ENCODE measurements around the gene LCN15. TPM values are rescaled to one million over a fixed set of nuclear protein-coding genes. Genes with fewer than 3 reads are reported as not detected.

LCN15 gene
- total RNA-seq, 4 donors from 2014 or later: not detected

DNA sequence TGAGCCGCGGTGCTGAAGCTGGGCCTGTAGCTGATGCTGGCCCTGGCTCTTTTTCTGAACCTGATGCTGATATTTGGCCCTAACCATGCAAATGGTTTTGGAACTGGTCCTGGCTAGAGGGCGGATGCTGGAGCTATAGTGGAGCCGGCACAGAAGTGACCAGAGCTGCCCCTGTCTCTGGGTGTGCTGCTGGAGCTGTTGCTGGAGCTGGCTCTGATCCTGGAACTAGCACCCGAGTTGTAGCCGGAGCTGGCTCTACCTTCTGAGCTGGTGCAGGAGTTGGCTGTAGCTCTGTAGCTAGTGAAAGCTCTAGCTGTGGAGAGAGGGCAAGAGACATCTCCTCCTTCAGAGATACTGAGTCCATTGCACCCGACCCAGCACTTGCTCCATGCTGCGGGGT lies 34.4 kb downstream of the LCN15 start:
- TF ChIP-seq, protein P1, sequence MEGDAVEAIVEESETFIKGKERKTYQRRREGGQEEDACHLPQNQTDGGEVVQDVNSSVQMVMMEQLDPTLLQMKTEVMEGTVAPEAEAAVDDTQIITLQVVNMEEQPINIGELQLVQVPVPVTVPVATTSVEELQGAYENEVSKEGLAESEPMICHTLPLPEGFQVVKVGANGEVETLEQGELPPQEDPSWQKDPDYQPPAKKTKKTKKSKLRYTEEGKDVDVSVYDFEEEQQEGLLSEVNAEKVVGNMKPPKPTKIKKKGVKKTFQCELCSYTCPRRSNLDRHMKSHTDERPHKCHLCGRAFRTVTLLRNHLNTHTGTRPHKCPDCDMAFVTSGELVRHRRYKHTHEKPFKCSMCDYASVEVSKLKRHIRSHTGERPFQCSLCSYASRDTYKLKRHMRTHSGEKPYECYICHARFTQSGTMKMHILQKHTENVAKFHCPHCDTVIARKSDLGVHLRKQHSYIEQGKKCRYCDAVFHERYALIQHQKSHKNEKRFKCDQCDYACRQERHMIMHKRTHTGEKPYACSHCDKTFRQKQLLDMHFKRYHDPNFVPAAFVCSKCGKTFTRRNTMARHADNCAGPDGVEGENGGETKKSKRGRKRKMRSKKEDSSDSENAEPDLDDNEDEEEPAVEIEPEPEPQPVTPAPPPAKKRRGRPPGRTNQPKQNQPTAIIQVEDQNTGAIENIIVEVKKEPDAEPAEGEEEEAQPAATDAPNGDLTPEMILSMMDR (IDR thresholded peaks at IDR 0.05; ENCODE audit: low read depth): no peak

DNA sequence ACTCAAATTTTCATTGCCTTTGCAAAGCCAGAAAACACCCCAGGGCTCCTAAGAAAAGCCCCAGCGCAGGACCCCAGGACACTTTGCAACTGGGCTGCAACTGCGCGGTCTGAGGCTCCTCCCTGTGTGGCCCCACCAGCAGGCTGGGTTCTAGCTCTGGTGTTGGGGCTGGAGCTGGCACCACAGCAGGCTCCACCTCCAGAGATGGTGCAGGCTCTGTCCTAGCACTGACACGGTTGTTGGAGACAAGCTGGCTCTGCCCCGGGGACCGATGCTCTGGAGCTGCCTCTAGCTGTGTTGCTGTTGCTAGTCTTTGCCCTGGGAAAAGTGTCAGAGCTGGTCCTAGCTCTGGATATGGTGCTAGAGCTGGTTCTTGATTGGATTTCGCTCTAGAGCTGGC lies 35.2 kb downstream of the LCN15 start:
- TF ChIP-seq, protein P1 (IDR thresholded peaks at IDR 0.05; ENCODE audit: low read depth): no peak

DNA sequence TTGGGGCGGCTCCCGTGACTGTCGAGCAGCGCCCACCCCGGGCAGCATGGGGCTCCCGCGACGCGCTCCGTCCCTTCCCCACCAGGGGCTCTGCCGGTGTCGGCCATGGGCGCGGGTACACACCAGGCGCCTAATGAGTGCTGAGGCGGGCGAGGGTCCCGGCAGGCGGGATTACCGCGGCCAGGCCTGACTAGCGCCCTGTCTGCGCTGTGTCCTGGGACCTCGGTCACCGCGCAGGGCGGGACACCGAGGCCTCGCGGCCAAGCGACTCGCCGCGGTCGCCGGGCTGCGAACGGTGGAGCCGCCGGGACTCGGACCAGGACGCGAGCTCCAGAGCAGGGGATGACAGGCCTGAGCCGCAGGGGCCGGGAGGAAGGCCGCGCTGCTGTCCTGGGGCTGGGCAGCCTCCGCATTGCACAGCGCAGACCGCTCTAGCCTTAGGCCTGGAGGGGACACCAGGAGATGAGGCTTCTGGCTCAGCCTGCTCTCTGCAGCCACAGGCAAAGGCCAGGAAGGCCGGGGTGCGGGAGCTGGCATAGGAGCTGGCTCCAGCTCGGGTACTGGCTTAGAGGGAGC lies 35.7 kb downstream of the LCN15 start:
- TF ChIP-seq, protein P1 (IDR thresholded peaks at IDR 0.05; ENCODE audit: low read depth): no peak

DNA sequence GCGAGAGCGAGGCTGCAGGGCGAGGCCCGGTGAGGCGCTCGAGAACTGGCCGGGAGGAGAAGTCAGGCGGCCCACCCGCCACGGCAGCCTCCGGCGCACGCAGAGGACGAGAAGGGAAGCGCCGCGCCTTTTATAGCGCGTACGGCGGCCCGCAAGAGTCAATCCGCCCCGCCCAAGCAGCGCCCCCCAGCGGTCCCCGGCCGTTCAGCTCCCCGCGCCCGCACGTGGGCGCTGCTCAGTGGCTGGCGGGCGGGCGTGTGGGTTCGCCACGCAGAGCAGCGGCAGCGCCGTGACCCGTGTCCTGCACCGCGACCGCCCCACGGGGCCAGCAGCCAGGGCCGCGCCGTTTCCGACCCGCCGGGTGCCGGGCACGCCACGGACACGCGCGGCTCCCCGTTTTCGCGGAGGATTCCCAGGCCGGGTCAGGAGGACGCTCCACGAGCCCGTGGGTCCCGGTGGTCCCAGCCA lies 36.2 kb downstream of the LCN15 start:
- TF ChIP-seq, protein P1 (IDR thresholded peaks at IDR 0.05; ENCODE audit: low read depth): no peak

DNA sequence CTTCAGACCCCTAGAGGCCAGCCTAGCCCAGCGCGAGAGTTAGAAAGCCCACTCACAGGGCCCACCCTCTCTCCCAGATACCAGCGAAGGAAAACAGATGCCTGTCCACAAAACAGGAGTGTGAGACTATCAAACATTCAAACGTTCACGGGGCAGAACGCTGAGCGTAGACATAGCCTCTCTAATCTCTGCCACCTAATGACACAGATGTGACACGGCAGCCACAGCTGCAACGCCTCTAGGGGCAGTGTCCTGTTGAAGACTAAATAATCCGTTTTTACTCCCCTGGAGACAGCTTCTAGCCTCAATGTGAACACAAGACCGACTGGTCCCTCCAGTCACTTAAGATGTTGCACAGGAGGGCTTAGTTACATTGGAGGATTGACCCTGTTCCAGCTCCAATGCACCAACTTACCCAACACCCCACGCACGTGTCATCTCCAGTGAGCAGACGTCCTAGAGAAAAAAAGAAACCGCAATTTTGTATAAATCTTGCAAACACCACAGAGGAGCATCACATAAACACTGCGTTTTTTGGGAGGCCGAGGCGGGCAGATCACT lies 37.6 kb downstream of the LCN15 start:
- TF ChIP-seq, protein P1 (IDR thresholded peaks at IDR 0.05; ENCODE audit: low read depth): no peak

DNA sequence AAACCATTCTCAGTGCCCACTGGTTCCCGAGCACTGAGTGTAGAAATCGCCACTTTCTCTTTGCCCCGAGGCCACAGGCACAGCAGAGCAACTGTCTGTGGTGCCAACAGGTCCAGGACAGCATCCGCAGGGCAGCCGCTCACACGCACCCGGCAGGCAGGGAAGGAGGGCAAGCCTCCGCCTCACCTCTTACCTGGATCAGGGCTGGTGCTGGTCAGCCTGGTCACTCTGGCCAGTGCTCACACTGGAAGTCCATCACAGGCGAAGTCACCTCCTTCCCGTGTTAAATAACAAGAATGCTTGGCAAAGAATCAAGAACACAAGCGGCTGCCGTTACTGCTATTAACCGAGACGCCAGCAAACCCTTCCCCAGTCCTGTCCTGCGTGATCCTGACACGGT lies 38.2 kb downstream of the LCN15 start:
- TF ChIP-seq, protein P1 (IDR thresholded peaks at IDR 0.05; ENCODE audit: low read depth): no peak

DNA sequence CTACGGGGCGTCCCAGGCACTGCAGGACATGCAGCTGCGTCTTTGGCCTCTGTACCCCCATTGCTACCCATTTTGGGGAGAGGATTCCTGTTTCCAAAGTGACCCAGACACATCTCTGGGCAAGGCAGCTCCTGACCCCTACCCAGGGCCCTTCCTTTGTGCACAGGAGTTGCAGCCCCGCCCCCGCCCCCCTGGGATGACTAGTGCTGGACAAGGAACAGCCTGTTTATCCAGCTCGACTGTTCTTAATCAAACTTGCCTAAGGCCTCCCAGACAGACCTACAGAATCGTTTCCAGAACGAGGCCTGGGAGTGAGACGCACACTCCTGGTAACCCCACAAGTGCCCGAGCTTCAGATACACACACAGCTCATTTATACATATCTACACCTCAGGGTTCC lies 38.7 kb downstream of the LCN15 start:
- TF ChIP-seq, protein P1 (IDR thresholded peaks at IDR 0.05; ENCODE audit: low read depth): no peak
